Measurements from ENCODE around the gene AKR1D1. TPM values are rescaled to one million over a fixed set of nuclear protein-coding genes. Genes with fewer than 3 reads are reported as not detected.

The AKR1D1 gene
- total RNA-seq, 1 experiment from 2014 or later = 0.10 TPM

- no peak for DNase-seq (ENCODE audit: low read depth, low spot score)
- Histone ChIP-seq H3K79me2 (ENCODE audit: insufficient read depth, low read length) (no peaks in the 10 kb centered on the region), H3K27ac (ENCODE audit: low read depth, low read length) (no peak overlapping the region), H3K4me2 (ENCODE audit: low read length) (no peak overlapping the region), H2AFZ (ENCODE audit: low read depth, low read length, poor library complexity, severe bottlenecking) (no peak overlapping the region), H3K4me1 (ENCODE audit: control insufficient read depth in 1 of 2, insufficient read depth in 2 of 2, low read length in 2 of 2) (no peaks in the 10 kb centered on the region), H3K27me3 (ENCODE audit: insufficient read depth, low read length) (no peaks in the 10 kb centered on the region), H3K4me3 (replicated peaks in 1 of 2; ENCODE audit: low read depth in 1 of 2, low read length in 2 of 2) (no peak overlapping the region), H3K9me3 (ENCODE audit: control insufficient read depth in 1 of 2, insufficient read depth in 1 of 2, low read depth in 1 of 2, low read length in 2 of 2) (no peaks in the 10 kb centered on the region), H3K9me2 (ENCODE audit: insufficient read depth) (0 out of 2 replicates have a peak, but pooled peaks cover 3% of the 10 kb centered on the region), H3K36me3 (ENCODE audit: control insufficient read depth in 1 of 2, insufficient read depth in 2 of 2, low read length in 2 of 2) (no peaks in the 10 kb centered on the region), H4K20me1 (ENCODE audit: insufficient read depth) (no peaks in the 10 kb centered on the region), H3K9ac (ENCODE audit: low read length) (no peak overlapping the region)
- BruUV-seq (replicated peaks) = no TSS peak
- intact Hi-C loops (cut with micrococcal nuclease) = no loop called here
- ChIA-PET POLR2A (no interaction called here), RAD21 (ENCODE audit: low non-redundant PET in 1 of 2, low total read pairs in 2 of 2, uncharacterized antibody in 2 of 2, unreplicated experiment in 2 of 2) (no interaction called here), CTCF (no interaction called here)
- TF ChIP-seq REST (IDR thresholded peaks at IDR 0.05; ENCODE audit: low read depth) = no peak
- no peak for TF ChIP-seq SIN3A (IDR thresholded peaks at IDR 0.05; ENCODE audit: low read depth)
- no peak for TF ChIP-seq SP1 (IDR thresholded peaks at IDR 0.05; ENCODE audit: low read depth)
- no peak for TF ChIP-seq ZNF274 (IDR thresholded peaks at IDR 0.05; ENCODE audit: low read depth, low read length)
- TF ChIP-seq EZH2 (IDR thresholded peaks at IDR 0.05) = no peak
- no peak for TF ChIP-seq MAX (IDR thresholded peaks at IDR 0.05)
- TF ChIP-seq POLR2AphosphoS5 (IDR thresholded peaks at IDR 0.05; ENCODE audit: low read depth, low read length) = no peak
- no peak for ATAC-seq
Observed at GRCh38 chr7:138081868-138082267, 5.6 kb downstream of the AKR1D1 start.
